Osteoblast (primary cell): Measurements from ENCODE around the gene ZNF397. TPM values are rescaled to one million over a fixed set of nuclear protein-coding genes. Genes with fewer than 3 reads are reported as not detected.

Experiments
- DNase-seq: peaks from one replicate; pipeline ENCODE4 v3.0.0; 2011; ENCODE audit warnings: low spot score, mixed read lengths; ENCODE audit not compliant: insufficient read length; ENCODE audit errors: missing footprints
- H2AFZ ChIP-seq: 2 replicates; pipeline ENCODE4 v1.6.0; 2011; ENCODE audit warnings: mild to moderate bottlenecking, low read length
- H3K27ac ChIP-seq: 2 replicates; pipeline ENCODE4 v1.5.1; 2011; ENCODE audit warnings: mild to moderate bottlenecking, low read depth, low read length, moderate library complexity
- H3K27me3 ChIP-seq: 2 replicates; pipeline ENCODE4 v1.6.0; 2012; ENCODE audit warnings: mild to moderate bottlenecking, control low read depth, inconsistent platforms, low read length, moderate library complexity; ENCODE audit not compliant: insufficient read depth
- H3K36me3 ChIP-seq: 2 replicates; pipeline ENCODE4 v1.5.1; 2011; ENCODE audit warnings: mild to moderate bottlenecking, low read length, control low read depth, moderate library complexity; ENCODE audit not compliant: insufficient read depth
- H3K4me1 ChIP-seq: 2 replicates; pipeline ENCODE4 v1.5.1; 2011; ENCODE audit warnings: mild to moderate bottlenecking, low read length, control low read depth, moderate library complexity; ENCODE audit not compliant: insufficient read depth
- H3K4me2 ChIP-seq: 2 replicates; pipeline ENCODE4 v1.6.0; 2011; ENCODE audit warnings: mild to moderate bottlenecking, low read length; ENCODE audit not compliant: insufficient read depth
- H3K4me3 ChIP-seq: fragments of 200-600 bp; sonication (generic); 3 replicates; pipeline ENCODE4 v1.5.1; 2012; ENCODE audit warnings: mild to moderate bottlenecking, low read length, inconsistent platforms; ENCODE audit not compliant: insufficient read depth
- H3K79me2 ChIP-seq: 2 replicates; pipeline ENCODE4 v1.6.0; 2012; ENCODE audit warnings: mild to moderate bottlenecking, low read length, control low read depth, inconsistent platforms; ENCODE audit not compliant: insufficient read depth
- H3K9me3 ChIP-seq: 2 replicates; pipeline ENCODE4 v1.5.1; 2011; ENCODE audit warnings: low read depth, low read length, control low read depth
- H4K20me1 ChIP-seq: 2 replicates; pipeline ENCODE4 v1.6.0; 2012; ENCODE audit warnings: mild to moderate bottlenecking, low read length, control low read depth; ENCODE audit not compliant: insufficient read depth
- CTCF ChIP-seq: IDR thresholded peaks from 2 replicates; pipeline ENCODE4 v1.5.1; 2011; ENCODE audit warnings: mild to moderate bottlenecking, low read depth, low read length, moderate library complexity; ENCODE audit errors: extremely low read depth
- total RNA-seq: library from RNA; depleted of rRNA; stranded (reverse); fragments of >200 nt; gene quantifications from 2 replicates; pipeline ENCODE4 v1.2.3, GENCODE V29; 2012

ZNF397 gene
- total RNA-seq, 1 donor = 14.1 TPM

- H3K27ac ChIP-seq = no peak overlapping the region
- no peaks in the 10 kb centered on the region for H4K20me1 ChIP-seq
- no peaks in the 10 kb centered on the region for H3K79me2 ChIP-seq
- no peak for TF ChIP-seq CTCF
- H3K27me3 ChIP-seq = no peaks in the 10 kb centered on the region
- peaks cover 39% of the 10 kb centered on the region for H3K9me3 ChIP-seq
- H3K4me2 ChIP-seq = no peak overlapping the region
- H2AFZ ChIP-seq = no peak overlapping the region
- peaks cover 62% of the 10 kb centered on the region for H3K36me3 ChIP-seq
- no peak overlapping the region for H3K4me3 ChIP-seq
- no peak for DNase-seq
- H3K4me1 ChIP-seq = no peaks in the 10 kb centered on the region
Measured at GRCh38 chr18:35248429-35248828, 7.6 kb downstream of the ZNF397 start.

- Histone ChIP-seq H3K27ac (no peak overlapping the region), H3K36me3 (peaks cover 37% of the 10 kb centered on the region), H3K9me3 (peaks cover 21% of the 10 kb centered on the region), H4K20me1 (no peaks in the 10 kb centered on the region), H3K4me1 (no peaks in the 10 kb centered on the region), H3K27me3 (no peaks in the 10 kb centered on the region), H3K4me2 (no peak overlapping the region), H3K4me3 (no peak overlapping the region), H3K79me2 (no peaks in the 10 kb centered on the region), H2AFZ (no peak overlapping the region)
- TF ChIP-seq CTCF = no peak
- DNase-seq = no peak
Measured at GRCh38 chr18:35252466-35252865, 11.6 kb downstream of the ZNF397 start.

GRCh38 chr18:35253655-35254287 is 12.9 kb downstream of the ZNF397 start:
- Histone ChIP-seq H2AFZ (no peak overlapping the region), H3K79me2 (no peaks in the 10 kb centered on the region), H3K9me3 (peaks cover 17% of the 10 kb centered on the region), H4K20me1 (no peaks in the 10 kb centered on the region), H3K27me3 (no peaks in the 10 kb centered on the region), H3K4me1 (no peaks in the 10 kb centered on the region), H3K4me2 (no peak overlapping the region), H3K4me3 (no peak overlapping the region), H3K27ac (no peak overlapping the region), H3K36me3 (peaks cover 26% of the 10 kb centered on the region)
- no peak for TF ChIP-seq CTCF
- no peak for DNase-seq

GRCh38 chr18:35256947-35257346 is 16.1 kb downstream of the ZNF397 start:
- peaks cover 16% of the 10 kb centered on the region for H3K9me3 ChIP-seq
- no peaks in the 10 kb centered on the region for H3K79me2 ChIP-seq
- no peaks in the 10 kb centered on the region for H3K27me3 ChIP-seq
- H3K27ac ChIP-seq = no peak overlapping the region
- no peak overlapping the region for H3K4me2 ChIP-seq
- H3K4me1 ChIP-seq = no peaks in the 10 kb centered on the region
- no peak for TF ChIP-seq CTCF
- peaks cover 28% of the 10 kb centered on the region for H3K36me3 ChIP-seq
- DNase-seq = no peak
- H4K20me1 ChIP-seq = no peaks in the 10 kb centered on the region
- no peak overlapping the region for H2AFZ ChIP-seq
- no peak overlapping the region for H3K4me3 ChIP-seq
